ENCODE data around the gene EGFL7. TPM values are rescaled to one million over a fixed set of nuclear protein-coding genes. Genes with fewer than 3 reads are reported as not detected.

The EGFL7 gene
- total and polyA plus RNA-seq, 2 of the 13 experiments (the other 11 are each of a cell fraction or from before 2014, with no cell fraction given), result 0.20 to 5.1 TPM

- TF ChIP-seq HNF1A (IDR thresholded peaks at IDR 0.05; ENCODE audit: low read depth) (peak; percentile 94), HNF1A (CRISPR knock-in tag; IDR thresholded peaks at IDR 0.05; ENCODE audit: borderline replicate concordance) (peak; percentile 95), NR2F2 (IDR thresholded peaks at IDR 0.05; ENCODE audit: borderline replicate concordance, low read depth) (peak; percentile 86), GATAD1 (CRISPR knock-in tag; IDR thresholded peaks at IDR 0.05) (no peak; the same call in 1 of the 2 replicates), ZNF143 (CRISPR knock-in tag; IDR thresholded peaks at IDR 0.05) (no peak), ISL2 (CRISPR knock-in tag; IDR thresholded peaks at IDR 0.05) (peak; percentile 28; the same call in 1 of the 2 replicates), ZNF20 (CRISPR knock-in tag; IDR thresholded peaks at IDR 0.05) (no peak), GPN1 (CRISPR knock-in tag; IDR thresholded peaks at IDR 0.05; ENCODE audit: borderline replicate concordance) (no peak), ELF3 (CRISPR knock-in tag; IDR thresholded peaks at IDR 0.05) (peak; percentile 63; the same call in 1 of the 2 replicates), MBD4 (IDR thresholded peaks at IDR 0.05; ENCODE audit: borderline replicate concordance, low read length) (no peak), ZNF224 (CRISPR knock-in tag; IDR thresholded peaks at IDR 0.05) (0 out of 2 replicates have a peak, but pooled peaks have one; percentile 68), ERF (CRISPR knock-in tag; IDR thresholded peaks at IDR 0.05) (no peak), TOPORS (CRISPR knock-in tag; IDR thresholded peaks at IDR 0.05) (no peak), ZNF431 (CRISPR knock-in tag; IDR thresholded peaks at IDR 0.05; ENCODE audit: borderline replicate concordance, low read depth) (0 out of 2 replicates have a peak, but pooled peaks have one; percentile 2), PHF8 (CRISPR knock-in tag; IDR thresholded peaks at IDR 0.05) (peak; percentile 35; the same call in 1 of the 2 replicates), NKX3-1 (CRISPR knock-in tag; IDR thresholded peaks at IDR 0.05) (peak; percentile 70), EEA1 (CRISPR knock-in tag; IDR thresholded peaks at IDR 0.05; ENCODE audit: borderline replicate concordance) (no peak), ZNF350 (CRISPR knock-in tag; IDR thresholded peaks at IDR 0.05; ENCODE audit: borderline replicate concordance, low read depth) (0 out of 2 replicates have a peak, but pooled peaks have one; percentile 13), NR3C1 (CRISPR knock-in tag; IDR thresholded peaks at IDR 0.05) (no peak), ATF1 (CRISPR knock-in tag; IDR thresholded peaks at IDR 0.05) (peak; percentile 43; the same call in 1 of the 2 replicates), PRDM10 (CRISPR knock-in tag; IDR thresholded peaks at IDR 0.05; ENCODE audit: low read depth) (no peak), ZNF326 (CRISPR knock-in tag; IDR thresholded peaks at IDR 0.05; ENCODE audit: borderline replicate concordance) (no peak), KMT2A (CRISPR knock-in tag; IDR thresholded peaks at IDR 0.05) (no peak)
Measured at GRCh38 chr9:136697821-136698526, 35.3 kb downstream of the EGFL7 start (continued).

Measured in HepG2 (cell line).